H1 (cell line): Measurements from ENCODE around the gene COIL. TPM values are rescaled to one million over a fixed set of nuclear protein-coding genes. Genes with fewer than 3 reads are reported as not detected.
A peak's percentile ranks its signal among the peaks of the same experiment; 100 is the strongest.

Experiments used
- CTCF ChIA-PET: fragments of 300-600 bp; sonication (Branson Sonifier 250); formaldehyde crosslinking; loops from one replicate; lab custom pipeline; 2021; ENCODE audit not compliant: partially characterized antibody; lab: Charles Lee
- POLR2A ChIA-PET: fragments of 300-600 bp; sonication (Branson Sonifier 250); formaldehyde crosslinking; loops from one replicate; lab custom pipeline; 2021; ENCODE audit warnings: inconsistent platforms; ENCODE audit not compliant: partially characterized antibody; lab: Charles Lee
- DNase-seq, 2 experiments: peaks; one replicate each; pipeline versions ENCODE4 v3.0.0 to v3.0.0-alpha.2; 2010 to 2022; ENCODE audit warnings: low spot score in 2 of 2, low read depth in 1 of 2, mixed read lengths in 1 of 2
- FAIRE-seq: peaks from 2 replicates; lab custom pipeline; 2011; peaks lifted over from hg19 to GRCh38; lab: Jason Lieb, UNC
- H2AFZ ChIP-seq: 2 replicates; pipeline ENCODE4 v1.8.1; 2012; ENCODE audit warnings: low read length, inconsistent platforms
- H2AK5ac ChIP-seq: 2 replicates; pipeline ENCODE4 v1.6.1; 2013; ENCODE audit warnings: low read depth, low read length
- H2BK120ac ChIP-seq: replicated peaks from 2 replicates; pipeline ENCODE3; 2013; ENCODE audit warnings: low read depth, low read length, inconsistent platforms
- H2BK12ac ChIP-seq: 2 replicates; pipeline ENCODE4 v1.6.1; 2013; ENCODE audit warnings: low read depth, low read length
- H2BK15ac ChIP-seq: 2 replicates; pipeline ENCODE4 v1.6.1; 2013; ENCODE audit warnings: low read length
- H2BK20ac ChIP-seq: 2 replicates; pipeline ENCODE4 v1.6.1; 2013; ENCODE audit warnings: low read length
- H2BK5ac ChIP-seq: 2 replicates; pipeline ENCODE4 v1.6.1; 2013; ENCODE audit warnings: low read depth, low read length
- H3K14ac ChIP-seq: 2 replicates; pipeline ENCODE4 v1.6.1; 2013; ENCODE audit warnings: inconsistent platforms; ENCODE audit not compliant: insufficient read length
- H3K18ac ChIP-seq: 2 replicates; pipeline ENCODE4 v1.6.1; 2013; ENCODE audit warnings: low read length; ENCODE audit errors: extremely low read depth
- H3K23ac ChIP-seq: 2 replicates; pipeline ENCODE4 v1.6.1; 2013; ENCODE audit warnings: inconsistent platforms; ENCODE audit not compliant: insufficient read length
- H3K23me2 ChIP-seq: 2 replicates; pipeline ENCODE4 v1.6.1; 2013; ENCODE audit warnings: low read depth, low read length
- H3K27ac ChIP-seq: 2 replicates; pipeline ENCODE4 v1.6.1; 2011; ENCODE audit warnings: low read depth, low read length, inconsistent platforms
- H3K27me3 ChIP-seq, 4 experiments: replicated peaks in 1 of 4; 1 replicate in 1 of 4; 2 replicates in 3 of 4; pipeline versions ENCODE4 v1.6.1 to v1.8.1; 2011 to 2013; ENCODE audit warnings: low read length in 3 of 4, mild to moderate bottlenecking in 3 of 4, inconsistent platforms in 2 of 4, mixed read lengths in 2 of 4, moderate library complexity in 1 of 4; ENCODE audit not compliant: control insufficient read depth in 3 of 4, insufficient read depth in 3 of 4; ENCODE audit errors: extremely low read depth in 1 of 4
- H3K36me3 ChIP-seq, 4 experiments: 2 replicates each; pipeline versions ENCODE4 v1.6.1 to v1.8.1; 2011 to 2013; ENCODE audit warnings: mild to moderate bottlenecking in 4 of 4, low read length in 3 of 4, moderate library complexity in 2 of 4, control low read depth in 1 of 4, inconsistent platforms in 1 of 4; ENCODE audit not compliant: insufficient read depth in 4 of 4, control insufficient read depth in 2 of 4
- H3K4ac ChIP-seq: replicated peaks from 2 replicates; pipeline ENCODE3; 2013; ENCODE audit warnings: low read length, low read depth, mixed read lengths, inconsistent platforms; ENCODE audit not compliant: insufficient read length
- H3K4me1 ChIP-seq, 4 experiments: replicated peaks in 1 of 4; 1 replicate in 1 of 4; 2 replicates in 3 of 4; pipeline versions ENCODE4 v1.6.1 to v1.8.1; 2011 to 2013; ENCODE audit warnings: low read length in 3 of 4, inconsistent platforms in 2 of 4, mixed read lengths in 1 of 4; ENCODE audit not compliant: insufficient read depth in 4 of 4, control insufficient read depth in 3 of 4
- H3K4me2 ChIP-seq, 2 experiments: 2 replicates each; pipeline versions ENCODE4 v1.6.1 to v1.8.1; 2011 to 2013; ENCODE audit warnings: low read depth in 2 of 2, low read length in 2 of 2, control low read depth in 1 of 2, inconsistent platforms in 1 of 2, mild to moderate bottlenecking in 1 of 2; ENCODE audit not compliant: insufficient read depth in 1 of 2
- H3K4me3 ChIP-seq, 4 experiments: fragments of 200-600, 300-600 bp in 1 of 4; sonication (generic), shearing (Covaris generic), sonication (Bioruptor Twin) in 1 of 4; 2 replicates each; pipeline versions ENCODE4 v1.5.1 to v1.8.1; 2011 to 2016; ENCODE audit warnings: low read length in 4 of 4, low read depth in 3 of 4, control low read depth in 2 of 4, inconsistent platforms in 2 of 4, mild to moderate bottlenecking in 2 of 4, mixed read lengths in 1 of 4, moderate library complexity in 1 of 4; ENCODE audit not compliant: insufficient read depth in 2 of 4; ENCODE audit errors: extremely low read depth in 1 of 4
- H3K56ac ChIP-seq: replicated peaks from 2 replicates; pipeline ENCODE3; 2013; ENCODE audit warnings: low read depth, mild to moderate bottlenecking, mixed read lengths, low read length, inconsistent platforms; ENCODE audit not compliant: insufficient read length
- H3K79me1 ChIP-seq: 2 replicates; pipeline ENCODE4 v1.6.1; 2013; ENCODE audit warnings: low read depth, low read length, control low read depth
- H3K79me2 ChIP-seq, 2 experiments: 2 replicates each; pipeline versions ENCODE4 v1.6.1 to v1.8.1; 2012 to 2013; ENCODE audit warnings: low read length in 2 of 2, mild to moderate bottlenecking in 2 of 2, inconsistent platforms in 1 of 2; ENCODE audit not compliant: insufficient read depth in 2 of 2, control insufficient read depth in 1 of 2
- H3K9ac ChIP-seq, 4 experiments: replicated peaks in 1 of 4; 1 replicate in 1 of 4; 2 replicates in 3 of 4; pipeline versions ENCODE4 v1.6.1 to v1.8.1; 2011 to 2013; ENCODE audit warnings: low read depth in 3 of 4, low read length in 3 of 4, control low read depth in 2 of 4, mild to moderate bottlenecking in 2 of 4, moderate library complexity in 2 of 4, inconsistent platforms in 1 of 4; ENCODE audit errors: extremely low read depth in 1 of 4
- H3K9me3 ChIP-seq, 2 experiments: 2 replicates each; pipeline versions ENCODE4 v1.6.1 to v1.8.1; 2012 to 2013; ENCODE audit warnings: mild to moderate bottlenecking in 2 of 2, moderate library complexity in 2 of 2, control low read depth in 1 of 2, inconsistent platforms in 1 of 2, low read depth in 1 of 2, low read length in 1 of 2, mixed read lengths in 1 of 2; ENCODE audit not compliant: insufficient read depth in 2 of 2
- H4K20me1 ChIP-seq, 2 experiments: replicated peaks in 1 of 2; 2 replicates each; pipeline versions ENCODE3 to v1.8.1; 2011 to 2013; ENCODE audit warnings: inconsistent platforms in 2 of 2, low read length in 2 of 2, mild to moderate bottlenecking in 1 of 2; ENCODE audit not compliant: insufficient read depth in 2 of 2, control insufficient read depth in 1 of 2
- H4K5ac ChIP-seq: 2 replicates; pipeline ENCODE4 v1.6.1; 2013; ENCODE audit warnings: low read length, low read depth, mixed read lengths, inconsistent platforms; ENCODE audit not compliant: insufficient read length
- H4K8ac ChIP-seq: 2 replicates; pipeline ENCODE4 v1.8.0; 2013; ENCODE audit warnings: mild to moderate bottlenecking, moderate library complexity, low read length, inconsistent platforms; ENCODE audit not compliant: insufficient read depth; ENCODE audit errors: extremely low read depth
- H4K91ac ChIP-seq: replicated peaks from 2 replicates; pipeline ENCODE3; 2013; ENCODE audit warnings: low read length, mixed read lengths, inconsistent platforms; ENCODE audit not compliant: insufficient read length
- CTBP2 ChIP-seq: IDR thresholded peaks from 2 replicates; pipeline ENCODE4 v1.7.0; 2011; ENCODE audit warnings: borderline replicate concordance, mild to moderate bottlenecking, moderate library complexity, mixed read lengths, low read length; ENCODE audit not compliant: insufficient read depth, insufficient read length
- POLR2A ChIP-seq, 2 experiments: IDR thresholded peaks; 1 replicate in 1 of 2; 2 replicates in 1 of 2; pipeline ENCODE4 v1.6.1; 2011; ENCODE audit warnings: low read depth in 2 of 2, low read length in 2 of 2, mild to moderate bottlenecking in 2 of 2; ENCODE audit errors: control extremely low read depth in 1 of 2
- SAP30 ChIP-seq: fragments of 300-600 bp; sonication (generic); IDR thresholded peaks from 2 replicates; pipeline ENCODE4 v1.7.1; 2012; ENCODE audit warnings: low read length, moderate library complexity, mild to moderate bottlenecking, inconsistent platforms; ENCODE audit not compliant: insufficient read depth, insufficient replicate concordance
- YY1 ChIP-seq: IDR thresholded peaks from 2 replicates; pipeline ENCODE4 v1.6.1; 2011; ENCODE audit warnings: low read depth, mild to moderate bottlenecking, low read length
- WGBS, 2 experiments: shearing (Covaris generic) in 1 of 2; methylation state at CpG; one replicate each; pipeline versions ENCODE4 v1.1.6 to v1.1.7; 2013 to 2015; ENCODE audit warnings: low lambda C conversion rate in 2 of 2, mixed read lengths in 2 of 2, inconsistent platforms in 1 of 2, low coverage in 1 of 2, missing lambda C conversion rate in 1 of 2; ENCODE audit not compliant: insufficient replicate concordance in 2 of 2, insufficient coverage in 1 of 2, insufficient read length in 1 of 2; ENCODE audit errors: extremely low coverage in 1 of 2, missing lambda C conversion rate in 1 of 2; 5-methylcytosine and 5-hydroxymethylcytosine counted together
- polyA plus RNA-seq, 7 experiments: library from polyadenylated mRNA; depleted of rRNA in 3 of 7; stranded (reverse) in 5 of 7; unstranded in 2 of 7; fragments of >200 nt in 5 of 7; fragments of 200-250 nt in 2 of 7; gene quantifications; 1 replicate in 5 of 7; 2 replicates in 1 of 7; 4 replicates in 1 of 7; pipeline versions ENCODE4 v1.2.1 to v1.2.3, GENCODE V29; 2011 to 2013; ENCODE audit warnings: missing spikeins in 2 of 7, mixed read lengths in 2 of 7
- total RNA-seq: library from RNA; stranded (reverse); fragmentation: NEBNext Ultra II Directional; extraction: Animal tissue kit (Norgen Biotek cat#: 25700); gene quantifications from 2 replicates; pipeline ENCODE4 v1.2.1, GENCODE V29; 2021

The COIL gene
- total and polyA plus RNA-seq, 2 of the 8 experiments (the other 6 are each of a cell fraction or from before 2014, with no cell fraction given): 5.2 to 23.6 TPM

- Histone ChIP-seq H3K79me1 (no peaks in the 10 kb centered on the region), H2BK15ac (no peak overlapping the region)
- TF ChIP-seq CTBP2 (no peak), YY1 (no peak), POLR2A (IDR thresholded peaks at IDR 0.05; ENCODE audit: control extremely low read depth in 1 of 2, low read depth in 2 of 2, low read length in 2 of 2) (no peak), SAP30 (no peak)
- TF ChIP-seq, all 59 proteins: peak for 0
- no peak for FAIRE-seq
- Histone ChIP-seq H3K79me2 (no peaks in the 10 kb centered on the region), H3K4ac (no peak overlapping the region), H3K9me3 (no peaks in the 10 kb centered on the region), H3K4me1 (peaks cover 0 to 6% (median 3%) of the 10 kb centered on the region in 4 experiments; a peak in 4 of 7 replicates), H3K4me3 (no peak overlapping the region), H2BK20ac (peak overlapping the region; percentile 80; the same call in 1 of the 2 replicates), H2BK5ac (peak overlapping the region; percentile 75; the same call in 1 of the 2 replicates), H2BK120ac (no peak overlapping the region), H4K91ac (no peak overlapping the region), H2BK12ac (no peak overlapping the region), H3K27ac (no peak overlapping the region), H4K5ac (no peak overlapping the region), H3K4me2 (no peak overlapping the region), H3K27me3 (no peaks in the 10 kb centered on the region), H3K23ac (no peak overlapping the region), H3K18ac (no peak overlapping the region), H4K20me1 (no peaks in the 10 kb centered on the region), H4K8ac (no peak overlapping the region), H3K36me3 (peaks cover 0 to 3% (median 0%) of the 10 kb centered on the region in 4 experiments; a peak in 2 of 8 replicates), H3K23me2 (no peaks in the 10 kb centered on the region), H2AFZ (no peak overlapping the region), H3K56ac (no peak overlapping the region), H3K14ac (no peak overlapping the region), H3K9ac (no peak overlapping the region), H2AK5ac (no peak overlapping the region; the same call in 1 of the 2 replicates)
- DNase-seq: no peak
- POLR2A ChIA-PET: interaction anchor here (0.7 to 1.2 kb wide), 4 partner anchors 11 to 108 kb away, joined by 3 to 4 read pairs (median 4); partner anchors contain the start of gene TRIM25
- CTCF ChIA-PET: interaction anchor here (0.6 to 11.8 kb wide), 33 partner anchors 9 to 735 kb away, joined by 3 to 112 read pairs (median 5); partner anchors contain the start of genes AKAP1, CCDC182 and SCPEP1
- WGBS, 2 experiments: 59% methylated on average over 3 of the region's 3 CpGs; no CpG with 5 or more reads in 1 of the 2 experiments
Measured at GRCh38 chr17:57010487-57010886, 49.6 kb upstream of the COIL start.
